MCF 10A (cell line): Measurements from ENCODE around the gene UBAP1. TPM values are rescaled to one million over a fixed set of nuclear protein-coding genes. Genes with fewer than 3 reads are reported as not detected.
A peak's percentile ranks its signal among the peaks of the same experiment; 100 is the strongest.

Experiments
- BruUV-seq: library from RNA; stranded (reverse); fragments of 400-500 nt; replicated peaks from 2 replicates; lab custom pipeline; 2021; lab: Mats Ljungman, UMichigan
- CTCF ChIA-PET: fragments of 300-600 bp; sonication (Branson Sonifier 250); formaldehyde crosslinking; extraction: SDS; loops from one replicate; lab custom pipeline; 2021; ENCODE audit warnings: antibody characterized with exemption, inconsistent platforms; lab: Yijun Ruan, JAX
- POLR2A ChIA-PET: fragments of 300-600, 350-650 bp; sonication (Branson Sonifier 250); formaldehyde crosslinking; extraction: SDS; loops from one replicate; lab custom pipeline; 2020; ENCODE audit warnings: antibody characterized with exemption, inconsistent platforms; lab: Yijun Ruan, JAX
- DNase-seq: peaks from one replicate; pipeline ENCODE4 v3.0.0-alpha.2; 2018; ENCODE audit not compliant: unreplicated experiment
- H3K27ac Mint-ChIP-seq: one replicate; pipeline ENCODE4 v1.8.0; 2022; ENCODE audit warnings: mild to moderate bottlenecking, low read depth, mixed read lengths; ENCODE audit not compliant: unreplicated experiment
- H3K27me3 Mint-ChIP-seq: one replicate; pipeline ENCODE4 v1.8.0; 2022; ENCODE audit warnings: mixed read lengths; ENCODE audit not compliant: insufficient read depth, unreplicated experiment
- H3K36me3 Mint-ChIP-seq: one replicate; pipeline ENCODE4 v1.8.0; 2022; ENCODE audit warnings: mild to moderate bottlenecking, moderate library complexity, mixed read lengths; ENCODE audit not compliant: insufficient read depth, unreplicated experiment
- H3K4me1 Mint-ChIP-seq: one replicate; pipeline ENCODE4 v1.8.0; 2022; ENCODE audit warnings: mixed read lengths; ENCODE audit not compliant: insufficient read depth, unreplicated experiment
- H3K4me3 Mint-ChIP-seq: one replicate; pipeline ENCODE4 v1.8.0; 2022; ENCODE audit warnings: mild to moderate bottlenecking, moderate library complexity, mixed read lengths; ENCODE audit not compliant: unreplicated experiment
- H3K9me3 Mint-ChIP-seq: one replicate; pipeline ENCODE4 v1.8.0; 2022; ENCODE audit warnings: mixed read lengths; ENCODE audit not compliant: unreplicated experiment
- CTCF ChIP-seq: fragments of 200-600 bp; IDR thresholded peaks from one replicate; pipeline ENCODE4 v1.8.0; 2022; ENCODE audit warnings: antibody characterized with exemption, mild to moderate bottlenecking; ENCODE audit not compliant: unreplicated experiment
- intact Hi-C: fragments of 100-400 bp; cut with micrococcal nuclease; formaldehyde crosslinking; loops from 2 replicates; pipeline ENCODE4 v1.14.1; 2022
- total RNA-seq: library from RNA; stranded (reverse); gene quantifications from 2 replicates; pipeline ENCODE4 v1.2.3, GENCODE V29; 2022

UBAP1 gene
- total RNA-seq, 1 experiment from 2014 or later: 64.4 TPM

GRCh38 chr9:34252016-34252415 lies 73.2 kb downstream of the UBAP1 start:
- H3K4me1 Mint-ChIP-seq: peaks cover 32% of the 10 kb centered on the region
- ChIA-PET CTCF (interaction anchor here (0.6 to 5.2 kb wide), 26 partner anchors 11 to 1189 kb away, joined by 3 to 39 read pairs (median 5); partner anchors contain the start of genes DCAF12, MYORG and UBAP1), POLR2A (interaction anchor here (0.6 to 6.1 kb wide), 5 partner anchors 18 to 171 kb away, joined by 3 to 86 read pairs (median 23); partner anchors contain the start of genes DCAF12 and UBAP1)
- no peaks in the 10 kb centered on the region for H3K9me3 Mint-ChIP-seq
- H3K27ac Mint-ChIP-seq: no peak overlapping the region
- no peak overlapping the region for H3K4me3 Mint-ChIP-seq
- no peak for TF ChIP-seq CTCF
- no peak for DNase-seq
- H3K27me3 Mint-ChIP-seq: no peaks in the 10 kb centered on the region
- intact Hi-C loops: loop anchor here (5.0 to 10.0 kb wide), 3 partner anchors 75 to 353 kb away; partner anchors contain the start of genes KIF24 and NUDT2
- H3K36me3 Mint-ChIP-seq: peaks cover 69% of the 10 kb centered on the region
- BruUV-seq: TSS peak; percentile 23

- intact Hi-C loops: loop anchor here (1.0 to 10.0 kb wide), 6 partner anchors 67 to 352 kb away; partner anchors contain the start of genes DCAF12, KIF24 and NUDT2
- BruUV-seq: TSS peak; percentile 13
- H3K27me3 Mint-ChIP-seq: no peaks in the 10 kb centered on the region
- peaks cover 61% of the 10 kb centered on the region for H3K36me3 Mint-ChIP-seq
- peak; percentile 72 for TF ChIP-seq CTCF
- DNase-seq: peak; percentile 64
- POLR2A ChIA-PET: interaction anchor here (0.6 to 6.1 kb wide), 15 partner anchors 10 to 131 kb away, joined by 3 to 86 read pairs (median 4); partner anchors contain the start of genes DCAF12 and UBAP1
- peaks cover 32% of the 10 kb centered on the region for H3K4me1 Mint-ChIP-seq
- H3K9me3 Mint-ChIP-seq: no peaks in the 10 kb centered on the region
- H3K27ac Mint-ChIP-seq: peak overlapping the region; percentile 94
- no peak overlapping the region for H3K4me3 Mint-ChIP-seq
- CTCF ChIA-PET: interaction anchor here (0.5 to 5.2 kb wide), 55 partner anchors 9 to 1190 kb away, joined by 3 to 39 read pairs (median 5); partner anchors contain the start of genes DCAF12, MYORG and UBAP1
These were observed 74.0 kb downstream of the UBAP1 start for GRCh38 chr9:34252670-34253459.

- TF ChIP-seq CTCF: peak; percentile 57
- CTCF ChIA-PET: interaction anchor here (0.5 to 5.2 kb wide), 54 partner anchors 8 to 329 kb away, joined by 3 to 39 read pairs (median 5); partner anchors contain the start of genes DCAF12, MYORG and UBAP1
- POLR2A ChIA-PET: interaction anchor here (0.6 to 6.1 kb wide), 20 partner anchors 11 to 168 kb away, joined by 3 to 86 read pairs (median 4); partner anchors contain the start of genes DCAF12 and UBAP1
- intact Hi-C loops: loop anchor here (1.0 to 10.0 kb wide), 6 partner anchors 67 to 351 kb away; partner anchors contain the start of genes DCAF12, KIF24 and NUDT2
- Mint-ChIP-seq H3K27ac (peak overlapping the region; percentile 94), H3K36me3 (peaks cover 59% of the 10 kb centered on the region), H3K9me3 (no peaks in the 10 kb centered on the region), H3K4me1 (peaks cover 32% of the 10 kb centered on the region), H3K27me3 (no peaks in the 10 kb centered on the region), H3K4me3 (no peak overlapping the region)
- DNase-seq: peak; percentile 43
- no TSS peak for BruUV-seq
These were observed 74.6 kb downstream of the UBAP1 start for GRCh38 chr9:34253460-34253837.
